PC-9 (cell line): ENCODE measurements around the gene BMPR2. TPM values are rescaled to one million over a fixed set of nuclear protein-coding genes. Genes with fewer than 3 reads are reported as not detected.
"Not testable (repeated sequence)": the region's sequence is repeated elsewhere in the genome, so short reads cannot be mapped to it uniquely, and the experiment has no call there.

Source experiments
- BruUV-seq: library from RNA; stranded (reverse); fragments of 400-500 nt; replicated peaks from 2 replicates; lab custom pipeline; 2021; lab: Mats Ljungman, UMichigan
- CTCF ChIA-PET: fragments of 300-600 bp; sonication (Branson Sonifier 250); formaldehyde crosslinking; loops from one replicate; lab custom pipeline; 2022; ENCODE audit warnings: antibody characterized with exemption; lab: Charles Lee
- POLR2A ChIA-PET: fragments of 300-600 bp; sonication (Branson Sonifier 250); formaldehyde crosslinking; loops from one replicate; lab custom pipeline; 2022; ENCODE audit warnings: antibody characterized with exemption; ENCODE audit not compliant: unreplicated experiment; lab: Charles Lee
- DNase-seq, 2 experiments: peaks; one replicate each; pipeline versions ENCODE4 v3.0.0 to v3.0.0-alpha.2; 2015 to 2022; ENCODE audit warnings: mixed read lengths in 1 of 2
- H2AFZ ChIP-seq: fragments of 200-600 bp; sonication (generic); 2 replicates; pipeline ENCODE4 v1.8.1; 2017; ENCODE audit warnings: antibody characterized with exemption
- H3F3A ChIP-seq: fragments of 200-600 bp; sonication (generic); 2 replicates; pipeline ENCODE4 v1.8.1; 2017; ENCODE audit warnings: antibody characterized with exemption, mild to moderate bottlenecking, low read depth; ENCODE audit not compliant: insufficient read depth
- H3K27ac ChIP-seq: fragments of 200-600 bp; sonication (generic); 2 replicates; pipeline ENCODE4 v1.6.1; 2016; ENCODE audit warnings: mixed run types
- H3K27me3 ChIP-seq: fragments of 200-600 bp; sonication (generic); 2 replicates; pipeline ENCODE4 v1.6.1; 2016; ENCODE audit warnings: low read depth, mixed run types; ENCODE audit not compliant: insufficient read depth
- H3K36me3 ChIP-seq: fragments of 200-600 bp; sonication (generic); 2 replicates; pipeline ENCODE4 v1.6.1; 2016; ENCODE audit warnings: low read depth, mixed run types
- H3K4me1 ChIP-seq: fragments of 200-600 bp; sonication (generic); replicated peaks from 2 replicates; pipeline ENCODE4 v1.6.1; 2016; ENCODE audit warnings: mixed run types; ENCODE audit not compliant: insufficient read depth
- H3K4me2 ChIP-seq: fragments of 200-600 bp; sonication (generic); 2 replicates; pipeline ENCODE4 v1.6.1; 2017; ENCODE audit warnings: mixed run types
- H3K4me3 ChIP-seq: fragments of 200-600 bp; sonication (generic); 2 replicates; pipeline ENCODE4 v1.6.1; 2016; ENCODE audit warnings: mixed run types
- H3K79me2 ChIP-seq: fragments of 200-600 bp; sonication (generic); 2 replicates; pipeline ENCODE4 v1.6.1; 2017; ENCODE audit warnings: low read depth, mixed run types
- H3K9me2 ChIP-seq: fragments of 200-600 bp; sonication (generic); 2 replicates; pipeline ENCODE4 v1.8.1; 2017; ENCODE audit warnings: mild to moderate bottlenecking; ENCODE audit not compliant: insufficient read depth
- H3K9me3 ChIP-seq: fragments of 200-600 bp; sonication (generic); 2 replicates; pipeline ENCODE4 v1.8.1; 2016; ENCODE audit warnings: low read depth; ENCODE audit not compliant: insufficient read depth
- H4K20me1 ChIP-seq: fragments of 200-600 bp; sonication (generic); 2 replicates; pipeline ENCODE4 v1.8.1; 2017; ENCODE audit not compliant: insufficient read depth
- EZH2 ChIP-seq: fragments of 200-600 bp; sonication (generic); IDR thresholded peaks from 2 replicates; pipeline ENCODE4 v1.8.0; 2017; ENCODE audit warnings: antibody characterized with exemption, low read depth
- intact Hi-C: fragments of 100-400 bp; cut with micrococcal nuclease; formaldehyde crosslinking; loops from one replicate; pipeline ENCODE4 v1.10.0; 2022; ENCODE audit not compliant: unreplicated experiment
- total RNA-seq: library from RNA; stranded (reverse); gene quantifications from 2 replicates; pipeline ENCODE4 v1.2.3, GENCODE V29; 2021
- TF ChIP-seq, protein P1 (sequence below): fragments of 200-600 bp; sonication (generic); conservative IDR thresholded peaks from 2 replicates; pipeline ENCODE4 v1.6.1; 2017; ENCODE audit warnings: mixed run types, antibody characterized with exemption, mild to moderate bottlenecking, moderate library complexity

BMPR2 gene
- total RNA-seq, 1 experiment from 2014 or later, result 23.2 TPM

GRCh38 chr2:202494300-202495229 is 118.4 kb downstream of the BMPR2 start:
- Histone ChIP-seq H2AFZ (no peak overlapping the region), H3K36me3 (no peaks in the 10 kb centered on the region), H4K20me1 (no peaks in the 10 kb centered on the region), H3K4me2 (no peak overlapping the region), H3K27ac (no peak overlapping the region), H3K79me2 (no peaks in the 10 kb centered on the region), H3K4me3 (no peak overlapping the region), H3K9me2 (no peaks in the 10 kb centered on the region), H3K27me3 (no peaks in the 10 kb centered on the region), H3K4me1 (no peaks in the 10 kb centered on the region), H3K9me3 (no peaks in the 10 kb centered on the region), H3F3A (no peaks in the 10 kb centered on the region)
- intact Hi-C loops, result no loop called here
- no TSS peak for BruUV-seq
- ChIA-PET CTCF (no interaction called here), POLR2A (no interaction called here)
- no peak for DNase-seq
- TF ChIP-seq, protein P1, sequence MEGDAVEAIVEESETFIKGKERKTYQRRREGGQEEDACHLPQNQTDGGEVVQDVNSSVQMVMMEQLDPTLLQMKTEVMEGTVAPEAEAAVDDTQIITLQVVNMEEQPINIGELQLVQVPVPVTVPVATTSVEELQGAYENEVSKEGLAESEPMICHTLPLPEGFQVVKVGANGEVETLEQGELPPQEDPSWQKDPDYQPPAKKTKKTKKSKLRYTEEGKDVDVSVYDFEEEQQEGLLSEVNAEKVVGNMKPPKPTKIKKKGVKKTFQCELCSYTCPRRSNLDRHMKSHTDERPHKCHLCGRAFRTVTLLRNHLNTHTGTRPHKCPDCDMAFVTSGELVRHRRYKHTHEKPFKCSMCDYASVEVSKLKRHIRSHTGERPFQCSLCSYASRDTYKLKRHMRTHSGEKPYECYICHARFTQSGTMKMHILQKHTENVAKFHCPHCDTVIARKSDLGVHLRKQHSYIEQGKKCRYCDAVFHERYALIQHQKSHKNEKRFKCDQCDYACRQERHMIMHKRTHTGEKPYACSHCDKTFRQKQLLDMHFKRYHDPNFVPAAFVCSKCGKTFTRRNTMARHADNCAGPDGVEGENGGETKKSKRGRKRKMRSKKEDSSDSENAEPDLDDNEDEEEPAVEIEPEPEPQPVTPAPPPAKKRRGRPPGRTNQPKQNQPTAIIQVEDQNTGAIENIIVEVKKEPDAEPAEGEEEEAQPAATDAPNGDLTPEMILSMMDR, result no peak
- TF ChIP-seq EZH2, result no peak

DNA sequence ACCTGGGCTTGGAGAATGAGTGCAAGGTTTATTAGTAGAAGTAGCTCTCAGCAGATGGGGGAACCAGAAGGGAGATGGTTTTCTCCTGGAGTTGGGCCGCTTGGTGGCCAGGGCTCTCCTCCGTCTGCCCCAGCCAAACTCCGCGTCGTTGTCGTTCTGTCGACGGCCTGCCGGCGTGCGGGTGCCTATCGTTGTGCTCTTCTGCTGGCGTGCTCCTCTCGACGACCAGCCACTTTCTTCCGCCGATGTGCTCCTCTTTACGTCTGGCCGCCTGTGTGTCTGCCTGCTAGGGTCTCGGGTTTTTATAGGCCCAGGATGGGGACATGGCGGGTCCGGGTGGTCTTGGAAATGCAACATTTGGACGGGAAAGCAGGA is 119.1 kb downstream of the BMPR2 start:
- Histone ChIP-seq H3K4me1 (no peaks in the 10 kb centered on the region), H3K9me3 (no peaks in the 10 kb centered on the region), H2AFZ (no peak overlapping the region), H3K4me2 (no peak overlapping the region), H3F3A (no peaks in the 10 kb centered on the region), H4K20me1 (no peaks in the 10 kb centered on the region), H3K27ac (no peak overlapping the region), H3K4me3 (no peak overlapping the region), H3K27me3 (no peaks in the 10 kb centered on the region), H3K79me2 (no peaks in the 10 kb centered on the region), H3K9me2 (no peaks in the 10 kb centered on the region), H3K36me3 (no peaks in the 10 kb centered on the region)
- intact Hi-C loops, result no loop called here
- ChIA-PET POLR2A (no interaction called here), CTCF (no interaction called here)
- TF ChIP-seq, protein P1, result no peak
- TF ChIP-seq EZH2, result no peak
- no peak for DNase-seq
- no TSS peak for BruUV-seq

DNA sequence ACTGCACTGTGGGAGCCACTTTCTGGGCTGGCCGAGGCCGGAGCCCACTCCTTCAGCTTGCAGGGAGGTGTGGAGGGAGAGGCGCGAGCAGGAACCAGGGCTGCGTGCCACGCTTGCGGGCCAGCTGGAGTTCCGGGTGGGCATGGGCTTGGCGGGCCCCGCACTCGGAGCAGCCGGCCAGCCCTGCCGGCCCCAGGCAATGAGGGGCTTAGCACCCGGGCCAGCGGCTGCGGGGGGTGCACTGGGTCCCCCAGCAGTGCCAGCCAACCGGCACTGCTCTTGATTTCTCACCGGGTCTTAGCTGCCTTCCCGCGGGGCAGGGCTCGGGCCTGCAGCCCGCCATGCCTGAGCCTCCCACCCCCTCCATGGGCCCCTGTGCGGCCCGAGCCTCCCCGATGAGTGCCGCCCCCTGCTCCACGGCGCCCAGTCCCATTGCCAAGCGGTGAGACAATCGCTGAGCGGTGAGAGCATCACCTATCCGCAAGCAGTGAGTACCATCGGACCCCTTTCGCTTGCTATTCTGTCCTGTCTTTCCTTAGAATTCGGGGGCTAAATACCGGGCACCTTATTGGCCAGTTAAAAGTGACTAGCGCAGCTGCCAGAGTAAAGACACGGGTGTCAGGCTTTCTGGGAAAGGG is 120.8 kb downstream of the BMPR2 start:
- BruUV-seq, H3K4me3 ChIP-seq, H3K4me1 ChIP-seq, POLR2A ChIA-PET, H3K4me2 ChIP-seq, H3K9me3 ChIP-seq, H2AFZ ChIP-seq, H3K9me2 ChIP-seq, CTCF ChIA-PET, intact Hi-C loops, H3F3A ChIP-seq, H3K36me3 ChIP-seq, H3K79me2 ChIP-seq, H4K20me1 ChIP-seq, H3K27ac ChIP-seq, H3K27me3 ChIP-seq, DNase-seq: not testable (repeated sequence)

- H3K4me2 ChIP-seq, H3K27ac ChIP-seq, intact Hi-C loops, H3K4me1 ChIP-seq, H3K27me3 ChIP-seq, BruUV-seq, H3K9me2 ChIP-seq, H3K36me3 ChIP-seq, DNase-seq, H2AFZ ChIP-seq, CTCF ChIA-PET, H3F3A ChIP-seq, H3K79me2 ChIP-seq, H3K4me3 ChIP-seq, H3K9me3 ChIP-seq, POLR2A ChIA-PET, H4K20me1 ChIP-seq: not testable (repeated sequence)
Observed at GRCh38 chr2:202497473-202497866, 121.3 kb downstream of the BMPR2 start.

DNA sequence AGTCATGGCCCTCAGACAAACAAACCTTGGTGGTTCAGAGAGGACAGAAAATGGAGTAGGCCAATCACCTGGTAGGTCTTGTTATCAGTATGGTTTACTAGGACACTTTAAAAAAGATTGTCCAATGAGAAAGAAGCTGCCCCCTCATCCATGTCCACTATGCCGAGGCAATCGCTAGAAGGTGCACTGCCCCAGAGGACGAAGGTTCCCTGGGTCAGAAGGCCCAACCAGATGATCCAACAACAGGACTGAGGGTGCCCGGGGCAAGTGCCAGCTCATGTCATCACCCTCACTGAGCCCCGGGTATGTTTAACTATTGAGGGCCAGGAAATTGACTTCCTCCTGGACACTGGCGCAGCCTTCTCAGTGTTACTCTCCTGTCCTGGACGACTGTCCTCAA is 123.7 kb downstream of the BMPR2 start:
- H3K27ac ChIP-seq, CTCF ChIA-PET, H3K4me2 ChIP-seq, H3K79me2 ChIP-seq, H3K9me2 ChIP-seq, POLR2A ChIA-PET, BruUV-seq, H3K9me3 ChIP-seq, H3K36me3 ChIP-seq, H3K4me3 ChIP-seq, H4K20me1 ChIP-seq, DNase-seq, H3F3A ChIP-seq, H3K27me3 ChIP-seq, H3K4me1 ChIP-seq, intact Hi-C loops, H2AFZ ChIP-seq: not testable (repeated sequence)
